ENCODE results near the gene ARHGAP22.

ARHGAP22 gene

GRCh38 chr10:48508791-48509772, 95.8 kb downstream of the ARHGAP22 start:
- DNase-seq = no peak

GRCh38 chr10:48507933-48508790, 96.7 kb downstream of the ARHGAP22 start:
- DNase-seq = no peak

- no peak for DNase-seq
These were observed 97.4 kb downstream of the ARHGAP22 start for GRCh38 chr10:48507494-48507893.

GRCh38 chr10:48506147-48506917, 98.5 kb downstream of the ARHGAP22 start:
- DNase-seq = no peak

- DNase-seq = no peak
These were observed 99.3 kb downstream of the ARHGAP22 start for GRCh38 chr10:48505394-48506112.

- DNase-seq = no peak
These were observed 100.6 kb downstream of the ARHGAP22 start for GRCh38 chr10:48504141-48504885.

GRCh38 chr10:48503293-48503911, 101.5 kb downstream of the ARHGAP22 start:
- no peak for DNase-seq

- no peak for DNase-seq
These were observed 102.1 kb downstream of the ARHGAP22 start for GRCh38 chr10:48502791-48503190.

GRCh38 chr10:48501787-48502771, 102.8 kb downstream of the ARHGAP22 start:
- no peak for DNase-seq

GRCh38 chr10:48501226-48501625, 103.6 kb downstream of the ARHGAP22 start:
- no peak for DNase-seq

- DNase-seq = no peak
These were observed 104.1 kb downstream of the ARHGAP22 start for GRCh38 chr10:48500771-48501170.

- no peak for DNase-seq
These were observed 105.8 kb downstream of the ARHGAP22 start for GRCh38 chr10:48498940-48499510.

- DNase-seq = no peak
These were observed 106.8 kb downstream of the ARHGAP22 start for GRCh38 chr10:48497780-48498770.

- no peak for DNase-seq
These were observed 107.8 kb downstream of the ARHGAP22 start for GRCh38 chr10:48496831-48497779.

GRCh38 chr10:48496105-48496830, 108.6 kb downstream of the ARHGAP22 start:
- DNase-seq = no peak
